PC-9 (cell line): ENCODE data around the gene MAP3K2. TPM values are rescaled to one million over a fixed set of nuclear protein-coding genes. Genes with fewer than 3 reads are reported as not detected.

Experiments
- BruUV-seq: library from RNA; stranded (reverse); fragments of 400-500 nt; replicated peaks from 2 replicates; lab custom pipeline; 2021; lab: Mats Ljungman, UMichigan
- CTCF ChIA-PET: fragments of 300-600 bp; sonication (Branson Sonifier 250); formaldehyde crosslinking; loops from one replicate; lab custom pipeline; 2022; ENCODE audit warnings: antibody characterized with exemption; lab: Charles Lee
- POLR2A ChIA-PET: fragments of 300-600 bp; sonication (Branson Sonifier 250); formaldehyde crosslinking; loops from one replicate; lab custom pipeline; 2022; ENCODE audit warnings: antibody characterized with exemption; ENCODE audit not compliant: unreplicated experiment; lab: Charles Lee
- DNase-seq, 2 experiments: peaks; one replicate each; pipeline versions ENCODE4 v3.0.0 to v3.0.0-alpha.2; 2015 to 2022; ENCODE audit warnings: mixed read lengths in 1 of 2
- H2AFZ ChIP-seq: fragments of 200-600 bp; sonication (generic); 2 replicates; pipeline ENCODE4 v1.8.1; 2017; ENCODE audit warnings: antibody characterized with exemption
- H3F3A ChIP-seq: fragments of 200-600 bp; sonication (generic); 2 replicates; pipeline ENCODE4 v1.8.1; 2017; ENCODE audit warnings: antibody characterized with exemption, mild to moderate bottlenecking, low read depth; ENCODE audit not compliant: insufficient read depth
- H3K27ac ChIP-seq: fragments of 200-600 bp; sonication (generic); 2 replicates; pipeline ENCODE4 v1.6.1; 2016; ENCODE audit warnings: mixed run types
- H3K27me3 ChIP-seq: fragments of 200-600 bp; sonication (generic); 2 replicates; pipeline ENCODE4 v1.6.1; 2016; ENCODE audit warnings: low read depth, mixed run types; ENCODE audit not compliant: insufficient read depth
- H3K36me3 ChIP-seq: fragments of 200-600 bp; sonication (generic); 2 replicates; pipeline ENCODE4 v1.6.1; 2016; ENCODE audit warnings: low read depth, mixed run types
- H3K4me1 ChIP-seq: fragments of 200-600 bp; sonication (generic); replicated peaks from 2 replicates; pipeline ENCODE4 v1.6.1; 2016; ENCODE audit warnings: mixed run types; ENCODE audit not compliant: insufficient read depth
- H3K4me2 ChIP-seq: fragments of 200-600 bp; sonication (generic); 2 replicates; pipeline ENCODE4 v1.6.1; 2017; ENCODE audit warnings: mixed run types
- H3K4me3 ChIP-seq: fragments of 200-600 bp; sonication (generic); 2 replicates; pipeline ENCODE4 v1.6.1; 2016; ENCODE audit warnings: mixed run types
- H3K79me2 ChIP-seq: fragments of 200-600 bp; sonication (generic); 2 replicates; pipeline ENCODE4 v1.6.1; 2017; ENCODE audit warnings: low read depth, mixed run types
- H3K9me2 ChIP-seq: fragments of 200-600 bp; sonication (generic); 2 replicates; pipeline ENCODE4 v1.8.1; 2017; ENCODE audit warnings: mild to moderate bottlenecking; ENCODE audit not compliant: insufficient read depth
- H3K9me3 ChIP-seq: fragments of 200-600 bp; sonication (generic); 2 replicates; pipeline ENCODE4 v1.8.1; 2016; ENCODE audit warnings: low read depth; ENCODE audit not compliant: insufficient read depth
- H4K20me1 ChIP-seq: fragments of 200-600 bp; sonication (generic); 2 replicates; pipeline ENCODE4 v1.8.1; 2017; ENCODE audit not compliant: insufficient read depth
- EZH2 ChIP-seq: fragments of 200-600 bp; sonication (generic); IDR thresholded peaks from 2 replicates; pipeline ENCODE4 v1.8.0; 2017; ENCODE audit warnings: antibody characterized with exemption, low read depth
- intact Hi-C: fragments of 100-400 bp; cut with micrococcal nuclease; formaldehyde crosslinking; loops from one replicate; pipeline ENCODE4 v1.10.0; 2022; ENCODE audit not compliant: unreplicated experiment
- total RNA-seq: library from RNA; stranded (reverse); gene quantifications from 2 replicates; pipeline ENCODE4 v1.2.3, GENCODE V29; 2021
- TF ChIP-seq, protein P1 (sequence below): fragments of 200-600 bp; sonication (generic); conservative IDR thresholded peaks from 2 replicates; pipeline ENCODE4 v1.6.1; 2017; ENCODE audit warnings: mixed run types, antibody characterized with exemption, mild to moderate bottlenecking, moderate library complexity

Gene MAP3K2
- total RNA-seq, 1 experiment from 2014 or later, result 81.2 TPM

DNA sequence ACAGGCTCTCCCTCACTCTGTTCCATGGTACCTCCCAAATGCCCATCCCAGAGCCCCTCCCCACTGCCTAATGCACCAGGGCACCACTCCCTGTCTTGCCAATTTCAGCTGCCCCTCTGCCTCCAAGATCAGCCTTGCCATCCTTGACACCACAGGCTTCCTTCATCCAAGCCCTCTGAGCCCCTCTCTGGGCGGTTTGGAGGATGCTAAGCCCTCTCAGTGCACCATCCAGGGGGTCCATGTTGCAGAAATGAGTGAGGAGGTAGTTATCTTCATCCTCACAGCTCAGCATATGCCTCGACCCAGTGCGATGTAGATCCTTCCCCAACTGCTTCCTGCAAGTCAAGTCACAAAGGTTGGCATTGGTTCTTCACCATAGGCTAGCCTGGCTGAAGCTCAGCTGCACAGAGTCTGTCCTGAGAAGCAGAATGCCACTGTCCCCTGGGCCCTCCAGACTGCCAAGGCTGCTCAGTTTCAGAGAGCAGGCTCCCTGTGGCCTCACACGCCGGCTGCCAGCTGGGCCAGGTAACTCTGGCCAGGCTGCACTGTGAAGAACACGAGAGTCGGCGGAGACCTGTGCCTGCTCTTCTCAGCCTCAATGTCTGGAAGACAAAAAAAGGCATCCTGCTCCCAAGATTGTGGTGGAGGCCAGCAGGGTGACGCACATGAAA, 9.9 kb upstream of the MAP3K2 start:
- H3K9me2 ChIP-seq, result no peaks in the 10 kb centered on the region
- H3K79me2 ChIP-seq, result no peaks in the 10 kb centered on the region
- intact Hi-C loops, result loop anchor here (1.0 kb wide), 1 partner anchor 9 kb away; no protein-coding TSS in a partner anchor
- no peak overlapping the region for H3K4me3 ChIP-seq
- H3K27ac ChIP-seq, result no peak overlapping the region
- peak overlapping the region; percentile 51 for H3K4me2 ChIP-seq
- ChIA-PET CTCF (interaction anchor here (0.6 kb wide), 1 partner anchor 308 kb away, joined by 7 read pairs; no protein-coding TSS in a partner anchor), POLR2A (interaction anchor here (0.7 kb wide), 1 partner anchor 11 kb away, joined by 3 read pairs; no protein-coding TSS in a partner anchor)
- H3K9me3 ChIP-seq, result no peaks in the 10 kb centered on the region
- TF ChIP-seq, protein P1, sequence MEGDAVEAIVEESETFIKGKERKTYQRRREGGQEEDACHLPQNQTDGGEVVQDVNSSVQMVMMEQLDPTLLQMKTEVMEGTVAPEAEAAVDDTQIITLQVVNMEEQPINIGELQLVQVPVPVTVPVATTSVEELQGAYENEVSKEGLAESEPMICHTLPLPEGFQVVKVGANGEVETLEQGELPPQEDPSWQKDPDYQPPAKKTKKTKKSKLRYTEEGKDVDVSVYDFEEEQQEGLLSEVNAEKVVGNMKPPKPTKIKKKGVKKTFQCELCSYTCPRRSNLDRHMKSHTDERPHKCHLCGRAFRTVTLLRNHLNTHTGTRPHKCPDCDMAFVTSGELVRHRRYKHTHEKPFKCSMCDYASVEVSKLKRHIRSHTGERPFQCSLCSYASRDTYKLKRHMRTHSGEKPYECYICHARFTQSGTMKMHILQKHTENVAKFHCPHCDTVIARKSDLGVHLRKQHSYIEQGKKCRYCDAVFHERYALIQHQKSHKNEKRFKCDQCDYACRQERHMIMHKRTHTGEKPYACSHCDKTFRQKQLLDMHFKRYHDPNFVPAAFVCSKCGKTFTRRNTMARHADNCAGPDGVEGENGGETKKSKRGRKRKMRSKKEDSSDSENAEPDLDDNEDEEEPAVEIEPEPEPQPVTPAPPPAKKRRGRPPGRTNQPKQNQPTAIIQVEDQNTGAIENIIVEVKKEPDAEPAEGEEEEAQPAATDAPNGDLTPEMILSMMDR, result no peak
- no peak for TF ChIP-seq EZH2
- H3K27me3 ChIP-seq, result no peaks in the 10 kb centered on the region
- H3K4me1 ChIP-seq, result peaks cover 60% of the 10 kb centered on the region
- H3F3A ChIP-seq, result peaks cover 42% of the 10 kb centered on the region
- no peaks in the 10 kb centered on the region for H3K36me3 ChIP-seq
- DNase-seq, result no peak
- H4K20me1 ChIP-seq, result no peaks in the 10 kb centered on the region
- BruUV-seq, result no TSS peak
- no peak overlapping the region; the same call in 1 of the 2 replicates for H2AFZ ChIP-seq

DNA sequence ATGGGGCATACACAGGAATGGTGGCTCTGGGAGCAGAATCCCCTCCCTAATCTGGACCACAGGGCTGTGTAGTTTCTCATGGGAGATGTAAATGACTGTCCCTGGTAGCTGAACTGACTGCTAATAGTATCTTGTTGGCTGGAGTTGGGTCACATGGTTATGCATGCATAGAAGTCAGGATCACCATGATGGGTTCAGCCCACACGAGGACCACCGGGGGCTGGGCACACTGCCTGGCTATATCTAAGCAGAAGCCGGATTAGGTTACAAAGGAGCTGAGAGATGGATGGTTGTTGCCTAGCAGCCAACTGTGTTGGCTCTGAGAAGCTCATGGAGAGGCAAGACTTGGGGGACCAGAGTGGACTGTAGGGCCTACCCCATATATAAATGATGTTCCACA, 6.7 kb upstream of the MAP3K2 start:
- H3K4me3 ChIP-seq, result no peak overlapping the region
- no peak for DNase-seq
- H2AFZ ChIP-seq, result no peak overlapping the region
- H3K36me3 ChIP-seq, result no peaks in the 10 kb centered on the region
- POLR2A ChIA-PET, result interaction anchor here (0.5 to 0.7 kb wide), 3 partner anchors 25 to 430 kb away, joined by 3 to 12 read pairs (median 8); no protein-coding TSS in a partner anchor
- no peaks in the 10 kb centered on the region for H4K20me1 ChIP-seq
- H3K79me2 ChIP-seq, result no peaks in the 10 kb centered on the region
- H3K27me3 ChIP-seq, result no peaks in the 10 kb centered on the region
- H3K4me2 ChIP-seq, result no peak overlapping the region
- intact Hi-C loops, result no loop called here
- CTCF ChIA-PET, result interaction anchor here (0.7 kb wide), 1 partner anchor 66 kb away, joined by 4 read pairs; no protein-coding TSS in a partner anchor
- H3K9me2 ChIP-seq, result no peaks in the 10 kb centered on the region
- peaks cover 10% of the 10 kb centered on the region; the same call in 1 of the 2 replicates for H3F3A ChIP-seq
- TF ChIP-seq EZH2, result no peak
- TF ChIP-seq, protein P1, result no peak
- BruUV-seq, result no TSS peak
- no peak overlapping the region for H3K27ac ChIP-seq
- H3K4me1 ChIP-seq, result peaks cover 35% of the 10 kb centered on the region
- H3K9me3 ChIP-seq, result no peaks in the 10 kb centered on the region

DNA sequence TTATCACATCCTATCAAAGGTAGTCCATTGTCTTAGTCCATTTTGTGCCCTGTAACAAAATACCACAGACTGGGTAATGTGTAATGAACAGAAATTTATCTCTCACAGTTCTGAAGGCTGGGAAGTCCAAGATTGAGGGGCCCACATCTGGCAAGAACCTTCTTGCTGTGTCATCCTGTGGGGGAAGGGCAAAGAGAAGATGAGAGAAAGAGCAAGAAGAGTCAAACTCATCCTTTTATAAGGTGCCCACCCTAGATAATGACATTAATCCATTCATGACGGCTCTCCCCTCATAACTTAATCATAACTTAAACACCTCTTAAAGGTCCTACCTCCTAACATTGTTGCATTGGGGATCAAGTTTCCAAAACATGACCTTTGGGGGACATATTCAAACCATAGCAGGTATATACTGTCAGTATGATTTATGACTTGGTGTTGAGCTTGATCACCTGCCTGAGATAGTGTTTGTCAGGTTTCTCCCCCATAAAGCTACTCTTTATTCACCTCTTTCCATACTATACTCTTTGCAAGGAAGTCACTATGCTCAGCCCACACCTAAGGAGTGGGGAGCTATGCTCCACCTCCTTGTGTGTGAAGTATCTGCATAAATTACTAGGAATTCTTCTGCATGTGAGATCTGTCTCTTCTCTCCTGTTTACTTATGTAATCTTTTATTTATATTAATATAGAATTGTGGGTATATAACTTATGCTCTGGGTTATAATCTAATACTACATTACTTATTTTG, 5.2 kb upstream of the MAP3K2 start:
- no peak overlapping the region for H3K4me2 ChIP-seq
- H3K36me3 ChIP-seq, result no peaks in the 10 kb centered on the region
- no peaks in the 10 kb centered on the region for H4K20me1 ChIP-seq
- H3K79me2 ChIP-seq, result no peaks in the 10 kb centered on the region
- H3K9me2 ChIP-seq, result no peaks in the 10 kb centered on the region
- no peak overlapping the region for H3K4me3 ChIP-seq
- H3K4me1 ChIP-seq, result peaks cover 33% of the 10 kb centered on the region
- H3F3A ChIP-seq, result peaks cover 19% of the 10 kb centered on the region; the same call in 1 of the 2 replicates
- ChIA-PET CTCF (no interaction called here), POLR2A (no interaction called here)
- TF ChIP-seq, protein P1, result no peak
- TF ChIP-seq EZH2, result no peak
- H3K27ac ChIP-seq, result no peak overlapping the region
- no TSS peak for BruUV-seq
- intact Hi-C loops, result no loop called here
- H2AFZ ChIP-seq, result no peak overlapping the region
- no peaks in the 10 kb centered on the region for H3K9me3 ChIP-seq
- H3K27me3 ChIP-seq, result no peaks in the 10 kb centered on the region
- DNase-seq, result no peak
